Measurements from ENCODE around the gene PCCA.
"Not testable (repeated sequence)": the region's sequence is repeated elsewhere in the genome, so short reads cannot be mapped to it uniquely, and the experiment has no call there.

Gene PCCA

DNA sequence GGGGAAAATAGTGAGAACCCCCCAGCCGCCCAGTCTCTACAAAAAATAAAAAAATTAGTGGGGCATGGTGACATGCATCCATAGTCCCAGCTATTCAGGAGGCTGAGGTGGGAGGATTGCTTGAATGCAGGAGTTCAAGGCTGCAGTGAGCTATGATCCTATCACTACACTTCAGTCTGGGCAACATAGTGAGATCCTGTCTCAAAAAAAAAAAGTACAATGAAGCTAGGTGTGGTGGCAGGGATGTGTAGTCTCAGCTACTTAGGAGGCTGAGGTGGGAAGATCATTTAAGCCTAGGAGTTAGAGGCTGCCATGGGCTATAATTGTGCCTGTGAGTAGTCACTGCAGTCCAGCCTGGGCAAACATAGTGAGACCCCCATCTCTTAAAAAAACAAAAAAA is 8.9 kb downstream of the PCCA start:
- no peak for DNase-seq

GRCh38 chr13:100098445-100099116 is 9.7 kb downstream of the PCCA start:
- no peak for DNase-seq

DNA sequence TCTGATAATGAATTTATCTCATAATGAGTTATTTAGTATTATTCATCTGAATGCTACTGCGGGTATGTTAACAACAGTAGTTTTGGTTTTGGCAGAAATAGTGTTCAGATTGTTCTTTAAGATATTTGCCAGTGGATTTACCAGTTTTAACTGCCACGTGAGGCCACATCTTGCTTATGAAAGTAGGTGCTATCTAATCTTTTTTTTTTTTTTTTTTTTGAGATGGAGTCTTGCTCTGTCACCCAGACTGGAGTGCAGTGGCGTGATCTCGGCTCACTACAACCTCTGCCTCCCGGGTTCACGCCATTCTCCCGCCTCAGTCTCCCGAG is 10.2 kb downstream of the PCCA start:
- not testable (repeated sequence) for DNase-seq

DNA sequence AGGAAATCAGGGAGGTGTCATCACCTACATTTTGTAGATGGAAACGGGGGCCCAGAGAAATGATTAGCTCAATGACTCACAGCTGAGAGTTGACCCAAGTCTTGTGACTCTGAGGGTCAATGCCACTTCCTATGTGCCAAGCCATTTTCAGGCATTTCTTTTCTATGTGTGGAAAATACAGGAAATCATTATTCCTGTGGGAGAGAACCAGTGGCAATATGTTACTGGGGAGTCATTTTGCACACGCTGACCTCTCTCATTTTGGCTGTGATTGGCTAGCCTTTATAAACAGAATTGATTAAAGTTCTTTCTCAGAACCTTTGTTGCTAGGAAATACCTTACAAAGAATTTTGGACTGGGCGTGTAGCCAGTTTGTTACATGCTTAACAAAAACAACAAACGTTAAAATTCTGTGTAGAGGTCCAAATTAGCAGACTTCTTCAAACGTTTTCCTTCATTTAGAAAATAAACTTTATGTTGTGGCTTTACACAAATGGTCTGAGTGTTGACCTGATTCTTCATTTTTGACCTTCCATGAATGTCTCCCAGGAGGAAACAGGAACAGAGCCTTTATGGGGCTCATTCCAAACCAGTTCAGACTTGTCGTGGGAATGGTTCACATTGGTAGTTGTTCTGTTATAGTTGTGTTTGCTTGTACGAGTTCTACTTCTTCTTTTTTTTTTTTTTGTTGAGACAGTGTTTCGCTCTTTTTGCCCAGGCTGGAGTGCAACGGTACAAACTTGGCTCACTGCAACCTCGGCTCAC is 11.4 kb downstream of the PCCA start:
- no peak for DNase-seq

- no peak for DNase-seq
These were observed 13.1 kb downstream of the PCCA start for GRCh38 chr13:100102042-100102441.

- DNase-seq = no peak
These were observed 17.1 kb downstream of the PCCA start for GRCh38 chr13:100106005-100106404.

DNA sequence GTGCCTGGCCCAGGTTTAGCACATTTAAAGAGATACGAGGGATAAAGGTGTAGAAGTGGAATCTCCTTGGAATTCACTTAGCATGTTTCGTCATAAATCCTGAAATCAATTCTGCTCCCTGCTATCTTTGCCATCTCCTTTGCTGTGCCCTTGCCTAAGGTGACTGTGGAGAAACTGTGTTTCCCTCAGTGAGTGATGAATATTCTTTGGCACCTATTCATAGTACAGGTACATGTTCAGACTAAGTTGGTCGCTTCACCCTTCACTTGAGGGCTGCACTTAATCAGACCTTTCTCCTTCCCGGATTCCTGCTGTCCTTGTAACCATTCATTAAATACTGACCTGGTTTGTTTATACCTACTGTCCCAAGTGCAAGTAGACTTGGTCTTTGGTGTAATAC is 17.8 kb downstream of the PCCA start:
- DNase-seq = no peak

- no peak for DNase-seq
These were observed 20.1 kb downstream of the PCCA start for GRCh38 chr13:100108913-100109507.

DNA sequence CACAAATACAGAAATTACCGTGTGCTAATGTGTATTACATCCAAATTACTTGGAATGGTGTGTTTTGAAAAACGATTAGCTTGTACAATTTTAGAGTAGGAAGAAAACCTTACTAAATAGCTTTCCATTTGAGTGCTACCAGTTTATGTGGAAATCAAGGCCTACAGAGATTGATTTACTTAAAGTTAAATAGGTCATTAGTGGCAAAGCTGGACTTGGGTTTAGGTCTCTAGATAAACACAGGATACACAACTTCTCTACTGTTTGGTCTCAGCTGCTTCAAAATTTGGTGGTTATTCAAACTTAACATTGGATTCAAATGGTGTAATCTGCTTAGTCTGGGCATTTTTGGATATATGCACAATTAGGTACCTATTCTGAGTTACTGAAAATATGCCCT is 21.4 kb downstream of the PCCA start:
- no peak for DNase-seq

DNA sequence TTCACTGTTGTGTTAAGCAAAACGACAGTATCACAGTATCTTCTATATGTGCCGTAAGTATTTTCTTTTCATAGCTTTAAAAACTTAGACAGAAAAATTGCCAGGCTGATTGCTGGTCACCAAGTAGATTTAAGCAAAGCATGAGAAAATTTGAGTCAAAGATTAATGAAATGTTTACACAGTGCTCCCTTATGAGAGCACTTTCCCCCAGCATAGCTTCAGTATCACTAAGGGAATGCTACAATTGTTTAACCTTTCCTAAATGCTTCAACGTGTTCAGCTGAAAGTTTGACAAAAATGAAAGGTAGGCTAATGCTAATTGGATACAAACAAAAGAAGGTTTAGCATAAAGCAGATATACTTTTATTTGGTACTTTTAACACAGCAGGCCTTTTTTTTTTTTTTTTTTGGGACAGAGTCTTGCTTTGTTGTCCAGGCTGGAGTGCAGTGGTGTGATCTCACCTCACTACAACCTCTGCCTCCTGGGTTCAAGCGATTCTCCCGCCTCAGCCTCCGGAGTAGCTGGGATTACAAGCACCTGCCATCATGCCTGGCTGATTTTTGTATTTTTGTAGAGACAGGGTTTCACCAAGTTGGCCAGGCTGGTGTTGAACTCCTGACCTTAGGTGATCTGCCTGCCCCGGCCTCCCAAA is 23.4 kb downstream of the PCCA start:
- DNase-seq = no peak

GRCh38 chr13:100115693-100116254 is 26.9 kb downstream of the PCCA start:
- DNase-seq = no peak

GRCh38 chr13:100124265-100124664 is 35.4 kb downstream of the PCCA start:
- no peak for DNase-seq

- DNase-seq = no peak
These were observed 37.1 kb downstream of the PCCA start for GRCh38 chr13:100125946-100126345.

DNA sequence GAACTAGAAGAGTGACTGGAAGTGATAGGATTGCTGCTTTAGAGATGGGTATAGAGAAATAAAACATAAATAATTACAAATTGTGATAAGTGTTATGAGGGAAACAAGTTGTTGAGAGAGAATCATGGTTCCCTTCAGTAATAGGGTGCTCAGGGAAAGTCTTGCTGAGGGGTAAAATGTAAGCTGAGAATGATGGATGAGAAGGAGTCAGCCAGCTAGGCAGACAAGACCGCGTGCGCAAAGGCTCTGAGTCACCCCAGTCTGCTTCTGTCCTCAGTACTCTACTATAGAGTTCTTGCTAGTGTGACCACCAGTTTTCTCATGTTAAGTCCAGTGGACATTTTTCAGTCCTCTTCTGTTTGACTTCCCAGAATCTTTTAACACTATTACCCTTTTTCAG is 39.5 kb downstream of the PCCA start:
- no peak for DNase-seq

- DNase-seq = no peak
These were observed 39.9 kb downstream of the PCCA start for GRCh38 chr13:100128838-100129237.

DNA sequence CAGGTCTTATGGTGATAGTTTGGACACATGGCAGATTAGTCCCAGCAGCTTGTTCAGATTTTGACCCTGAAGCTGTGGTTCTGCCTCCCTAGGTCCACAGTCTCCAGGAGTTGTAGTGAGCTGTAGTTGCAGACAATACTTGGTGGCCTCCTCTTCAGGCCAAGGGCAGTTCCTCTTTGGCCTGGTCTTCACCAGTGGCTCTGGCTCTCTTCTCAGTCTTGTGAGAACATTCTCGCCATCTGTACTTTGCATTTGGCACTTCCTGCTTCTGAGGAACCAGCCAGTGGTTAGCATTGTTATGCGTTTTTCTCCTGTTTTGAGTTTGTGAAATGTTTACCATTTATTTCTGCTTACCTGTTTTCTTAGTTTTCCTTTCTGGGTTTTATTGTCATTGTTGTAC is 40.7 kb downstream of the PCCA start:
- DNase-seq = no peak

DNA sequence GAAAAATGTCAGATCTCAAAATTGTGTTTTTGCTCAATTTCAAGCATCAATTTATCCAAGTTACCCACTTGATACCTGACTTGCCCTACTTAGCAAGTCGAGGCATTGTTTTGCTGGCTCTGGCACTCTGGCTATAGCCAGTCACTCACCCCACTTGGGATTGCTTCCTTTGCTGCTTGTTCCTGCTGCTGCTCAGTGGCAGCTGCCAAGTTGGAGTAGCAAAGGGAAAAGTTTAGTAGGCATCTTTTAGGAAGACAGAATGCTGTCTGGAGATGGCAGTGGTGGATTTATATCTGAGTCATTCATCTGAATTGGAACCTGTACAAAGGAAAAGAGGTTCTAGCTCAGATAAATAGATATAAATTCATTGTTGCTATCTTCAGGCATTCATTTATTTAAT is 41.2 kb downstream of the PCCA start:
- DNase-seq = peak; percentile 22 to 40

DNA sequence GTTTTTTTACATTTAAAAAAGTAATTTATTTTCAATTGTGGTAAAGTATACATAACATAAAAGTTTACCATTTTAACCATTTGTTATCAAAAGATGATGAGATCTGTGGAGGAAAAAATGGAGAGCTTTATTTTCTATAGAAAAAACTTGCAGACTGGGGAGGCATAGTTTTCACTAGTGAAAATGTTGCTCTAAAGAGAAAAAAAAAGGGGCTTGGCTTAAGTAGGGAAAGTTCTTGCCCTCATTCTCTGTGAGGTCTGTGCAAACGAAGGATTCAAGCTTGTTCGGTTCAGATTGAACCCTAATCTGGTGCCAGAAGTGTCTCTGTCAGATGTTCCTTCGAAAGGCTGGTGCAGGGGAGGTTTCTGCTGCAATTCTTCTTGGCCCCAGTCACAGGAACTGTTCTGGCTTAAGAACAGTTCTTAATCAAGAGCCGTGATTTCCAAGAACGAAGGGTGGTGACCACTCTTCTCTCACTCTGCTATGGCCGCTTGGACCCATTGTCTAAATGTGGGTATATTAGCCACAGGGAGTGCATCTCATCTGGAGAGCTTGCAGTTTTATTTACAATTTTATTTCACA is 42.1 kb downstream of the PCCA start:
- no peak for DNase-seq

DNA sequence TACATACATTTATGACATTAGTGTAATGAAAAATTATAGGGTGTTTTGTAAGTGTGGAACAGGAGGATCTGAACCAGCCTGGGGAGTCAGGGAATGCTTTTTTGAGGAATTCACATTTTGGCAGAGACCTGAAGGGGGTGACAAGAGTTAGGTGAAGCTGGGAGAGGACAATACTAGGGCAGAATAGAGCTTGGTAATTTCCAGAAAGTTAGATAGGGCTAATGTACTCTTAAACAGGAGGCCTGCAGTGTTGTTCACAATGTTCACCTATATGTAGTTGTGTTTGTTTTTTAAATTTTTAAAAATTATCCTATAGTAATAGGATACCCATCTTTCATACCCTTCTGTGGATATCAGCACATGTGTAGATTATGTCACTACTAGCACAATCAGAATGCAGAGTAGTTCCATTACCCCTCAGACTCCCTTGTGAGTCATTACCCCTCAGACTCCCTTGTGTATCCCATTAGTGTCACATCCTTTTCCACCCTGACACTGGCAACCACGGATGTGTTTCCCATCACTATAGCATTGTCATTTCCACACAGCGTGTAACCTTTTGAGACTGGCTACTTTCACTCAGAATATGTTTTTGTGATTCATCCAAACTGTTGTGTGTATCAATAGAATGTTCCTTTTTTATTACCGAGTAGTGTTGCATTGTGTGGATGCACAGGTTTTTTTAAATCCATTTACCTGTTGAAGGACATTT is 43.1 kb downstream of the PCCA start:
- no peak for DNase-seq

- no peak for DNase-seq
These were observed 50.1 kb downstream of the PCCA start for GRCh38 chr13:100138859-100139491.

GRCh38 chr13:100139817-100140216 is 50.9 kb downstream of the PCCA start:
- DNase-seq = no peak

DNA sequence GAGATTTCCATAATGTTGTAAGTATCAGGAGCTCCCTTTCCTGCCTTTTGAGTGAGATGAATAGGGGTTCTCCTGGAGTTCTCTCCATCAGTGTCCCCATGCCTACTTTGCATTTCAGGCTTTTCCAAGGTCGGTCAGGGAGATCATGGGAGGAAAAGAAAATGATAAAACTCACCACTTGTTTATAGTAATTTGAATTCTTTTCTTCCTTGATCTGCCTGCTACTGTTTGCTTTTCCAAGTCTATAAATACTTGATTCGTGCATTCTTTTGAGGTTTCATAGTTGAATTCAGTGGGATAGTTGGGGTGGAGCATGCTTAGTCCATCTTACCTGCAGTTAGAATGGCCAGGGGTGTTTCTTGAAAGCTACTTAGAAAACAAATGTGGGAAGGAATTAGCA is 51.5 kb downstream of the PCCA start:
- DNase-seq = no peak

Data from NCI-H446 (cell line).